ENCODE data around the gene OR5D14. TPM values are rescaled to one million over a fixed set of nuclear protein-coding genes. Genes with fewer than 3 reads are reported as not detected.

The OR5D14 gene
- total RNA-seq: not detected

DNA sequence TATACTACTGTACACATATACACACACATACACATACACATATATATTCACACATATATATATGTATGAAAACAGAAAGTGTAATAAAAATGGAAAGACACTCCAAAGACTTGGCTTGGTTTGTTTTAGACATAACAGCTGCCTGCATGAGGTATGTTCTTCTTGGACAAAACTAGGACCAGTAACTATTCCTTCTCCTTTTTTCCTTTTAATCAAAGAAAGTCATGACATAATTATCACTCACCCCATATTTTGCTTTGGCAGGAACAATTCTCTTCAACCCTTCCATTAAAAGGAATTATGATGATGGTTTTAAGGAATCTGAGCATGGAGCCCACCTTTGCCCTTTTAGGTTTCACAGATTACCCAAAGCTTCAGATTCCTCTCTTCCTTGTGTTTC lies at the start of gene OR5D14:
Gene OR5D14 (plus strand): TSS at position 301 of the 400 bp plus-strand sequence. CDS start 0 bp downstream, at position 301.

DNA sequence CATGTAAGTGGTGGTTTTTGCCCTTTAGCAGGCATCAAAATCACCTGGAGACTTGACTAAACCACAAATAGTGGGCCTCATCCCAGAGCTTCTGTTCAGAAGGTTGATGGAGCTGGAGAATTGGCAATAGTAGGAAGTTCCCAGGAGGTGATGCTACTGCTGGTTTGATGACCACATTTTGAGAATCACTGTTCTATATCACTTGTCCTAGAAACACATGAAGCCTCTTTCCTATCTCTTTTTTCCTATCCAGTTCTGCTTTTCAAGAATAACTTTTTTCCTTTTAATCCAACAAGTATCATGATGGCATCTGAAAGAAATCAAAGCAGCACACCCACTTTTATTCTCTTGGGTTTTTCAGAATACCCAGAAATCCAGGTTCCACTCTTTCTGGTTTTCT lies 22.2 kb upstream of the OR5D14 start, which contains the start of gene OR5D13:
Gene OR5D13 (plus strand): TSS at position 301 of the 400 bp plus-strand sequence. CDS start 0 bp downstream, at position 301.

DNA sequence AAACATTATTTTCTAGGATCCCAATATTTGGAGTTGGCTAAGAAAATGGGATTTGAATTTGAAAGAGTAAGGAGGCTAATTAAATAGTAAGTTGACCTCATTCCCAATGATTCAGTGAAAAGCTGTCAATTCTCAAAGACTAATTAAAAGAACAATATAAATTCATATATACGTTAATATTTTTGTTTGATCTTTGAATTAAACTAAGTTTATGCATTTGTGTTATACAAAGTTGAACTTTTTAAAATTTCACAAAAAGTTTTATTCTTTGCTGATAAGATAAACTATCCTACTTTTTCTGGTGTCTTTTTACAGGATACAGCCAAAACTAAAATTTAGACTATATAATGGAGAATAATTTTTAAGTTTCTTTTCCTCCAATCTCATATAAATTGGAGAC lies 15.7 kb downstream of the OR5D14 start, which contains the start of gene OR5L1:
Gene OR5L1 (plus strand): TSS at position 301 of the 400 bp plus-strand sequence. CDS start 100 bp downstream, outside the sequence.

DNA sequence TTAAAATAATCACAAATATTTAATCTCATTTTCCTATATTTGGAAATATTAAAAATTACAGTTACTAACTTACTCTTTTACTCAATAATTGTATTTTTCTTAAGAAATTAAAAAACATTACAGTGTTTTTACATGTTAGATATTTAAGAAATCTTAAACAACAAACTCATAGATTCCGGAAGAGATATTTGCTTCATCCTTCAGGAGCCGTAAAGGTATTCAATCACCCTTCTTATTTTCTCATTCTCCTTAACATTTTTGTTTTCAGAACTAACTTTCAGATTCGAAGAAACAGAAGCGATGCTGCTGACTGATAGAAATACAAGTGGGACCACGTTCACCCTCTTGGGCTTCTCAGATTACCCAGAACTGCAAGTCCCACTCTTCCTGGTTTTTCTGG lies 24.0 kb downstream of the OR5D14 start, which contains the start of gene OR5D18:
Gene OR5D18 (plus strand): TSS at position 301 of the 400 bp plus-strand sequence. CDS start 0 bp downstream, at position 301.

DNA sequence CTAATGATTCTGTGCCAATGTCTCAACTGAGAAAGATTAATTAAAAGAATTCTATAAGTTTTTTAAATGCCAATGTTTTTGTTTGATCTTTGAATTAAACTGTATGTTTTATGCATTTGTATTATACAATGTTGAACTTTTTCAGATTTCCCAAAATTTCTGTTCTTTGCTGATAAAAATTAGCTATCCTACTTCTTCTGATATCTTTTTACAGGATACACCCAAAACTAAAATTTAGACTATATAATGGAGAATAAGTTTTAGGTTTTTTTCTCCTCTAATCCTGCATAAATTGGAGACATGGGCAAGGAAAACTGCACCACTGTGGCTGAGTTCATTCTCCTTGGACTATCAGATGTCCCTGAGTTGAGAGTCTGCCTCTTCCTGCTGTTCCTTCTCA lies 31.6 kb downstream of the OR5D14 start, which contains the start of gene OR5L2:
Gene OR5L2 (plus strand): TSS at position 301 of the 400 bp plus-strand sequence. CDS start 0 bp downstream, at position 301.

DNA sequence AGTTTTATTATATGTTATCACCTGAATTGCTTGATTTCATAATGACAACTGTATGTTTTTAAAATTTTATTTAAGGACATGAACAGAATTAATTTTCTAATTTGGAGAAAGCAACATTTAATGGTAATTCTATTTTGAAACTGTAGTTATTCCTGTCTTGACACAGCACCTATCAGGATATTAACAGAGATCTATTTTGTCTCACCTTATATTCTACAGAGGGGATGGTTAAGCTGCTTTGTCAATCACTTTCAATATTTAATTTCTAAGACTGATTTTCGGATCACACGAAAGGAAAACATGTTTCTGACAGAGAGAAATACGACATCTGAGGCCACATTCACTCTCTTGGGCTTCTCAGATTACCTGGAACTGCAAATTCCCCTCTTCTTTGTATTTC lies 43.1 kb downstream of the OR5D14 start, which contains the start of gene OR5D16:
Gene OR5D16 (plus strand): TSS at position 301 of the 400 bp plus-strand sequence. CDS start 0 bp downstream, at position 301.

Other genes starting within 250 kb of the OR5D14 start
- not detected for gene OR4C15, start 241.1 kb upstream of the OR5D14 start, total RNA-seq
- gene OR4C16, start 223.4 kb upstream of the OR5D14 start, total RNA-seq: not detected
- not detected for gene OR4C11, start 187.9 kb upstream of the OR5D14 start, total RNA-seq
- not detected for gene OR4P4, start 160.4 kb upstream of the OR5D14 start, total RNA-seq
- gene OR4S2, start 147.2 kb upstream of the OR5D14 start, total RNA-seq: not detected
- not detected for gene OR4C6, start 133.4 kb upstream of the OR5D14 start, total RNA-seq
- gene OR5D13, start 22.1 kb upstream of the OR5D14 start, total RNA-seq: not detected
- gene OR5L1, start 15.8 kb downstream of the OR5D14 start, total RNA-seq: not detected
- gene OR5D18, start 24.1 kb downstream of the OR5D14 start, total RNA-seq: not detected
- not detected for gene OR5L2, start 31.7 kb downstream of the OR5D14 start, total RNA-seq
- gene OR5D16, start 43.2 kb downstream of the OR5D14 start, total RNA-seq: not detected
- not detected for gene TRIM51, start 87.7 kb downstream of the OR5D14 start, total RNA-seq
- gene OR5W2, start 119.0 kb downstream of the OR5D14 start, total RNA-seq: not detected
- gene OR5I1, start 140.8 kb downstream of the OR5D14 start, total RNA-seq: not detected
- gene OR10AG1, start 174.4 kb downstream of the OR5D14 start, total RNA-seq: not detected
- gene OR5F1, start 199.1 kb downstream of the OR5D14 start, total RNA-seq: not detected
- gene OR5AS1, start 232.1 kb downstream of the OR5D14 start, total RNA-seq: not detected